Uterus (tissue), 4 donors: ENCODE results near the gene HNRNPA2B1. TPM values are rescaled to one million over a fixed set of nuclear protein-coding genes. Genes with fewer than 3 reads are reported as not detected.

Experiments used
- DNase-seq, 2 donors: peaks; one replicate each; pipeline ENCODE4 v3.0.0-alpha.2; 2019 to 2020
- H3K27ac ChIP-seq, 2 donors: fragments of 200-600 bp; sonication (generic); 1 replicate in 1 of 2; 2 replicates in 1 of 2; pipeline ENCODE4 v1.5.1; 2016 to 2018
- H3K27me3 ChIP-seq, 2 donors: fragments of 200-600 bp; sonication (generic); one replicate each; pipeline ENCODE4 v1.5.1; 2018 to 2019; ENCODE audit warnings: control low read depth in 1 of 2
- H3K36me3 ChIP-seq, 2 donors: fragments of 200-600 bp; sonication (generic); one replicate each; pipeline ENCODE4 v1.5.1; 2019; ENCODE audit warnings: control low read depth in 1 of 2
- H3K4me1 ChIP-seq, 2 donors: fragments of 200-600 bp; sonication (generic); one replicate each; pipeline ENCODE4 v1.5.1; 2018 to 2019; ENCODE audit warnings: control low read depth in 1 of 2
- H3K4me3 ChIP-seq, 2 donors: fragments of 200-600 bp; sonication (generic); 1 replicate in 1 of 2; 2 replicates in 1 of 2; pipeline ENCODE4 v1.5.1; 2018 to 2019; ENCODE audit warnings: mild to moderate bottlenecking in 1 of 2
- H3K9me3 ChIP-seq, 2 donors: fragments of 200-600 bp; sonication (generic); one replicate each; pipeline ENCODE4 v1.5.1; 2019; ENCODE audit warnings: control low read depth in 1 of 2
- CTCF ChIP-seq, 4 experiments: fragments of 200-600 bp in 2 of 4; fragments of 450-650 bp in 2 of 4; sonication (generic) in 2 of 4; IDR thresholded peaks; one replicate each; pipeline ENCODE4 v1.5.1; 2016 to 2019; ENCODE audit warnings: antibody characterized with exemption in 4 of 4, mild to moderate bottlenecking in 2 of 4, moderate library complexity in 1 of 4
- POLR2A ChIP-seq, 2 donors: fragments of 450-650 bp; IDR thresholded peaks; one replicate each; pipeline ENCODE4 v1.6.1; 2016; ENCODE audit warnings: antibody characterized with exemption in 2 of 2, mild to moderate bottlenecking in 1 of 2, moderate library complexity in 1 of 2
- intact Hi-C: fragments of 100-400 bp; cut with DNase I; formaldehyde crosslinking; loops from one replicate; pipeline ENCODE4 v1.15.1; 2023; ENCODE audit warnings: low total_unique reads
- total RNA-seq, 4 donors: library from RNA; depleted of rRNA in 3 of 4; stranded (reverse); fragments of >200 nt in 3 of 4; gene quantifications; one replicate each; pipeline versions ENCODE4 v1.1.0 to v1.2.4, GENCODE V29; 2014 to 2023
- donor health status: DM: yes; HTN: yes; CAD: no.

HNRNPA2B1 gene
- total RNA-seq, 4 donors from 2014 or later = 100 to 464 (median 207) TPM

DNA sequence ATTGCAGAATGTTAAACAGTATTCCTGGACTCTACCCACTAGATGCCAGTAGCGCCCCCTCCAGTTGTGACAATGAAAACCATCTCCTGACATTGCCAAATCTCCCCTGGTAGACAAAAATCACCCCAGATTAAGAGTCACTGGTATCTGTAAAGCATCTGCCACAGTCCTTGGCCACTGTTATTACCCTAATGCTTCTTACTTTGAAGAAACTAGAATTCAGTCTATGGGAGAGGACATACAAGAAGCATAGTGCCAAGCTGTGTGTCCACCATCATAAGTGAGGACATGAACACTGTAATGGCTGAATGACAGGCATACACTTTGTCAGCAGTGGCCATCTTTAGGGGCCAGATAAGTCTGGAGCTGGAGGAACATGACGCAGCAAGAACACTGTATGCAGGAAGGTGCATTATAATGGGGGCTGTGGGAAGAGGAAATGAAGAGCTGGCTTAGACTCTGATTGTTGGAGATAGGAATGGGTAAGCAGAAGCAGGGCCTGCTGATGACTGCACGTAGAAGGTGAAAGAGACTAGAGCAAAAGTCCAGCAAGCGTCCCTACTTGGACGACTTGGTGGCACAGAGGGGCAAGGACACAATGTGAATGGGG lies 33.5 kb upstream of the HNRNPA2B1 start:
- TF ChIP-seq POLR2A (IDR thresholded peaks at IDR 0.05) (no peak), CTCF (IDR thresholded peaks at IDR 0.05) (no peak)
- H3K27ac ChIP-seq = no peak overlapping the region
- H3K4me3 ChIP-seq = no peak overlapping the region
- DNase-seq = no peak
- H3K36me3 ChIP-seq = no peaks in the 10 kb centered on the region
- H3K9me3 ChIP-seq = no peaks in the 10 kb centered on the region
- no peaks in the 10 kb centered on the region for H3K27me3 ChIP-seq
- H3K4me1 ChIP-seq = no peaks in the 10 kb centered on the region
- intact Hi-C loops = no loop called here

GRCh38 chr7:26227987-26228386 lies 27.4 kb upstream of the HNRNPA2B1 start:
- Histone ChIP-seq H3K4me3 (no peak overlapping the region), H3K4me1 (no peaks in the 10 kb centered on the region), H3K27me3 (no peaks in the 10 kb centered on the region), H3K36me3 (no peaks in the 10 kb centered on the region), H3K27ac (no peak overlapping the region), H3K9me3 (no peaks in the 10 kb centered on the region)
- DNase-seq = no peak
- intact Hi-C loops = no loop called here
- TF ChIP-seq CTCF (IDR thresholded peaks at IDR 0.05) (no peak), POLR2A (IDR thresholded peaks at IDR 0.05) (no peak)

DNA sequence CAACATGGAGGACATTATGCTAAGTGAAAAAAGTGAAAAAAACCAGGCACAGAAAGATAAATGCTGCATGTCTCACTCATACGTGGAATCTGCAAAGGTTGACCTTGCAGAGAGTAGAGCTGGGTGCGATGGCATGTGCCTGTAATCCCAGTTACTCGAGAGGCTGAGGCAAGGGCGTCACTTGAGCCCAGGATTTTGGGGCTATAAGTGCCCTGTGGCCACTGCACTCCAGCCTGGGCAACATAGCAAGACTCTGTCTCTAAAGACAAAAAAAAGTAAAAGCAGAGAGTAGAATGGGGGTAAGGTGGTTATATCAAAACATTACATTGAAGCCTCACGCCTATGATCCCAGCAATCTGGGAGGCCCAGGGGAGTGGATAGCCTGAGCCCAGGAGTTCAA lies 23.8 kb upstream of the HNRNPA2B1 start:
- no peak for TF ChIP-seq CTCF (IDR thresholded peaks at IDR 0.05)
- no peak for TF ChIP-seq POLR2A (IDR thresholded peaks at IDR 0.05)
- DNase-seq = no peak
- Histone ChIP-seq H3K27ac (no peak overlapping the region), H3K4me1 (no peaks in the 10 kb centered on the region), H3K9me3 (no peaks in the 10 kb centered on the region), H3K27me3 (no peaks in the 10 kb centered on the region), H3K36me3 (no peaks in the 10 kb centered on the region), H3K4me3 (no peak overlapping the region)
- intact Hi-C loops = no loop called here

- no peaks in the 10 kb centered on the region for H3K36me3 ChIP-seq
- DNase-seq = no peak
- H3K4me1 ChIP-seq = no peaks in the 10 kb centered on the region
- H3K4me3 ChIP-seq = no peak overlapping the region
- no peaks in the 10 kb centered on the region for H3K9me3 ChIP-seq
- H3K27ac ChIP-seq = no peak overlapping the region
- H3K27me3 ChIP-seq = no peaks in the 10 kb centered on the region
- no peak for TF ChIP-seq CTCF (IDR thresholded peaks at IDR 0.05)
- no peak for TF ChIP-seq POLR2A (IDR thresholded peaks at IDR 0.05)
- intact Hi-C loops = no loop called here
These were observed 15.5 kb upstream of the HNRNPA2B1 start for GRCh38 chr7:26216049-26216448.

- no peaks in the 10 kb centered on the region for H3K27me3 ChIP-seq
These were observed 13.4 kb upstream of the HNRNPA2B1 start for GRCh38 chr7:26213807-26214515.

More at GRCh38 chr7:26213807-26214515, 13.4 kb upstream of the HNRNPA2B1 start:
- Histone ChIP-seq H3K4me1 (no peaks in the 10 kb centered on the region), H3K9me3 (no peaks in the 10 kb centered on the region), H3K4me3 (no peak overlapping the region), H3K36me3 (no peaks in the 10 kb centered on the region), H3K27ac (no peak overlapping the region)
- intact Hi-C loops = no loop called here
- DNase-seq = no peak
- TF ChIP-seq POLR2A (IDR thresholded peaks at IDR 0.05) (no peak), CTCF (IDR thresholded peaks at IDR 0.05) (no peak)
